ENCODE measurements around the gene ENDOV.

ENDOV gene

GRCh38 chr17:80372922-80373570 is 41.9 kb upstream of the ENDOV start:
- H3K36me3 ChIP-seq (ENCODE audit: control insufficient read depth, insufficient read depth, low read length) = peaks cover 48% of the 10 kb centered on the region
- DNase-seq (ENCODE audit: extremely low read depth, insufficient read length) = no peak
- H3K27me3 ChIP-seq (replicated peaks; ENCODE audit: control insufficient read depth, insufficient read depth, low read length) = no peaks in the 10 kb centered on the region
- no peak for TF ChIP-seq CTCF (IDR thresholded peaks at IDR 0.05; ENCODE audit: insufficient read depth, low read length, poor library complexity, severe bottlenecking)
- H3K4me3 ChIP-seq (replicated peaks; ENCODE audit: low read depth, low read length) = no peak overlapping the region

GRCh38 chr17:80374039-80374731 is 40.8 kb upstream of the ENDOV start:
- Histone ChIP-seq H3K27me3 (replicated peaks; ENCODE audit: control insufficient read depth, insufficient read depth, low read length) (no peaks in the 10 kb centered on the region), H3K4me3 (replicated peaks; ENCODE audit: low read depth, low read length) (no peak overlapping the region), H3K36me3 (ENCODE audit: control insufficient read depth, insufficient read depth, low read length) (peaks cover 52% of the 10 kb centered on the region)
- TF ChIP-seq CTCF (IDR thresholded peaks at IDR 0.05; ENCODE audit: insufficient read depth, low read length, poor library complexity, severe bottlenecking) = no peak
- DNase-seq (ENCODE audit: extremely low read depth, insufficient read length) = no peak

- no peak for DNase-seq (ENCODE audit: extremely low read depth, insufficient read length)
- no peaks in the 10 kb centered on the region for H3K27me3 ChIP-seq (replicated peaks; ENCODE audit: control insufficient read depth, insufficient read depth, low read length)
- H3K4me3 ChIP-seq (replicated peaks; ENCODE audit: low read depth, low read length) = no peak overlapping the region
- peaks cover 49% of the 10 kb centered on the region for H3K36me3 ChIP-seq (ENCODE audit: control insufficient read depth, insufficient read depth, low read length)
- TF ChIP-seq CTCF (IDR thresholded peaks at IDR 0.05; ENCODE audit: insufficient read depth, low read length, poor library complexity, severe bottlenecking) = no peak
Observed at GRCh38 chr17:80374732-80375585, 40.0 kb upstream of the ENDOV start.

- TF ChIP-seq CTCF (IDR thresholded peaks at IDR 0.05; ENCODE audit: insufficient read depth, low read length, poor library complexity, severe bottlenecking) = no peak
- DNase-seq (ENCODE audit: extremely low read depth, insufficient read length) = no peak
- peaks cover 54% of the 10 kb centered on the region for H3K36me3 ChIP-seq (ENCODE audit: control insufficient read depth, insufficient read depth, low read length)
- no peaks in the 10 kb centered on the region for H3K27me3 ChIP-seq (replicated peaks; ENCODE audit: control insufficient read depth, insufficient read depth, low read length)
- H3K4me3 ChIP-seq (replicated peaks; ENCODE audit: low read depth, low read length) = no peak overlapping the region
Observed at GRCh38 chr17:80376531-80376930, 38.4 kb upstream of the ENDOV start.

- Histone ChIP-seq H3K36me3 (ENCODE audit: control insufficient read depth, insufficient read depth, low read length) (peaks cover 53% of the 10 kb centered on the region), H3K27me3 (replicated peaks; ENCODE audit: control insufficient read depth, insufficient read depth, low read length) (no peaks in the 10 kb centered on the region), H3K4me3 (replicated peaks; ENCODE audit: low read depth, low read length) (no peak overlapping the region)
- DNase-seq (ENCODE audit: extremely low read depth, insufficient read length) = no peak
- TF ChIP-seq CTCF (IDR thresholded peaks at IDR 0.05; ENCODE audit: insufficient read depth, low read length, poor library complexity, severe bottlenecking) = no peak
Observed at GRCh38 chr17:80377798-80378197, 37.2 kb upstream of the ENDOV start.

Data from GM06990 (cell line).